Endothelial cell (in vitro differentiated cells): ENCODE measurements around the gene DTX3L. TPM values are rescaled to one million over a fixed set of nuclear protein-coding genes. Genes with fewer than 3 reads are reported as not detected.

Experiments used
- DNase-seq: peaks from one replicate; pipeline ENCODE4 v3.0.0; 2021; ENCODE audit warnings: low spot score
- H3K27ac Mint-ChIP-seq: one replicate; pipeline ENCODE4 v1.8.0; 2021; ENCODE audit warnings: mixed read lengths, inconsistent platforms; ENCODE audit not compliant: unreplicated experiment
- H3K27me3 Mint-ChIP-seq: one replicate; pipeline ENCODE4 v1.8.0; 2021; ENCODE audit warnings: mild to moderate bottlenecking, moderate library complexity, mixed read lengths, inconsistent platforms; ENCODE audit not compliant: unreplicated experiment
- H3K36me3 Mint-ChIP-seq: one replicate; pipeline ENCODE4 v1.8.0; 2021; ENCODE audit warnings: mild to moderate bottlenecking, low read depth, mixed read lengths, inconsistent platforms; ENCODE audit not compliant: unreplicated experiment
- H3K4me1 Mint-ChIP-seq: one replicate; pipeline ENCODE4 v1.8.0; 2021; ENCODE audit warnings: mild to moderate bottlenecking, mixed read lengths, inconsistent platforms; ENCODE audit not compliant: unreplicated experiment
- H3K4me3 Mint-ChIP-seq: one replicate; pipeline ENCODE4 v1.8.0; 2021; ENCODE audit warnings: mild to moderate bottlenecking, mixed read lengths, inconsistent platforms; ENCODE audit not compliant: unreplicated experiment
- H3K9me3 Mint-ChIP-seq: one replicate; pipeline ENCODE4 v1.8.0; 2021; ENCODE audit warnings: mixed read lengths, inconsistent platforms; ENCODE audit not compliant: unreplicated experiment
- CTCF ChIP-seq: fragments of 200-600 bp; sonication (generic); IDR thresholded peaks from one replicate; pipeline ENCODE4 v1.5.0; 2021; ENCODE audit warnings: antibody characterized with exemption; ENCODE audit not compliant: unreplicated experiment
- total RNA-seq: library from RNA; stranded (reverse); fragmentation: NEBNext Ultra II Directional; extraction: Animal tissue kit (Norgen Biotek cat#: 25700); gene quantifications from one replicate; pipeline ENCODE4 v1.2.1, GENCODE V29; 2021; ENCODE audit not compliant: unreplicated experiment

The DTX3L gene
- total RNA-seq, 1 donor from 2014 or later = 6.0 TPM

GRCh38 chr3:122577409-122578031, 13.4 kb downstream of the DTX3L start, which contains the start of gene PARP15:
Gene PARP15 (plus strand): TSS chr3:122577650. CDS start chr3:122577668, 18 bp downstream.
- H3K27ac Mint-ChIP-seq = no peak within 1 kb of the TSS
- peaks cover 4% of the 10 kb centered on the region for H3K9me3 Mint-ChIP-seq
- no peak for TF ChIP-seq CTCF
- no peaks in the 10 kb centered on the region for H3K36me3 Mint-ChIP-seq
- H3K4me1 Mint-ChIP-seq = no peaks in the 10 kb centered on the region
- DNase-seq = peak; percentile 12
- peak within 1 kb of the TSS; percentile 84 for H3K4me3 Mint-ChIP-seq
- no peaks in the 10 kb centered on the region for H3K27me3 Mint-ChIP-seq

GRCh38 chr3:122578069-122578740, 14.1 kb downstream of the DTX3L start:
- Mint-ChIP-seq H3K36me3 (no peaks in the 10 kb centered on the region), H3K27ac (no peak overlapping the region), H3K27me3 (no peaks in the 10 kb centered on the region), H3K4me3 (no peak overlapping the region), H3K4me1 (no peaks in the 10 kb centered on the region), H3K9me3 (peaks cover 4% of the 10 kb centered on the region)
- TF ChIP-seq CTCF = no peak
- DNase-seq = no peak

- Mint-ChIP-seq H3K27me3 (no peaks in the 10 kb centered on the region), H3K9me3 (peaks cover 4% of the 10 kb centered on the region), H3K4me3 (no peak overlapping the region), H3K36me3 (no peaks in the 10 kb centered on the region), H3K4me1 (no peaks in the 10 kb centered on the region), H3K27ac (no peak overlapping the region)
- TF ChIP-seq CTCF = no peak
- no peak for DNase-seq
These were observed 16.3 kb downstream of the DTX3L start for GRCh38 chr3:122580470-122580869.

GRCh38 chr3:122581622-122582021, 17.5 kb downstream of the DTX3L start:
- no peak for TF ChIP-seq CTCF
- H3K27me3 Mint-ChIP-seq = no peaks in the 10 kb centered on the region
- H3K9me3 Mint-ChIP-seq = peaks cover 4% of the 10 kb centered on the region
- H3K36me3 Mint-ChIP-seq = no peaks in the 10 kb centered on the region
- no peak overlapping the region for H3K27ac Mint-ChIP-seq
- no peak for DNase-seq
- no peaks in the 10 kb centered on the region for H3K4me1 Mint-ChIP-seq
- no peak overlapping the region for H3K4me3 Mint-ChIP-seq

- Mint-ChIP-seq H3K36me3 (no peaks in the 10 kb centered on the region), H3K27ac (no peak overlapping the region), H3K27me3 (no peaks in the 10 kb centered on the region), H3K4me3 (no peak overlapping the region), H3K9me3 (peaks cover 4% of the 10 kb centered on the region), H3K4me1 (no peaks in the 10 kb centered on the region)
- DNase-seq = no peak
- no peak for TF ChIP-seq CTCF
These were observed 18.3 kb downstream of the DTX3L start for GRCh38 chr3:122582390-122582789.
